HFF-Myc (cell line): ENCODE data around the gene TRERF1.

ENCODE experiments used
- DNase-seq: peaks from one replicate; pipeline ENCODE4 v3.0.0-alpha.2; 2011; ENCODE audit warnings: low read depth; ENCODE audit errors: extremely low read depth
- H3K4me3 ChIP-seq: replicated peaks from 2 replicates; pipeline ENCODE4 v1.5.1; 2011; ENCODE audit warnings: low read depth, mild to moderate bottlenecking, control low read depth, low read length
- TF ChIP-seq, protein P1 (sequence below): IDR thresholded peaks from 2 replicates; pipeline ENCODE4 v1.5.1; 2012; ENCODE audit warnings: mild to moderate bottlenecking, low read depth, low read length, control low read depth; ENCODE audit errors: missing control alignments

The TRERF1 gene

DNA sequence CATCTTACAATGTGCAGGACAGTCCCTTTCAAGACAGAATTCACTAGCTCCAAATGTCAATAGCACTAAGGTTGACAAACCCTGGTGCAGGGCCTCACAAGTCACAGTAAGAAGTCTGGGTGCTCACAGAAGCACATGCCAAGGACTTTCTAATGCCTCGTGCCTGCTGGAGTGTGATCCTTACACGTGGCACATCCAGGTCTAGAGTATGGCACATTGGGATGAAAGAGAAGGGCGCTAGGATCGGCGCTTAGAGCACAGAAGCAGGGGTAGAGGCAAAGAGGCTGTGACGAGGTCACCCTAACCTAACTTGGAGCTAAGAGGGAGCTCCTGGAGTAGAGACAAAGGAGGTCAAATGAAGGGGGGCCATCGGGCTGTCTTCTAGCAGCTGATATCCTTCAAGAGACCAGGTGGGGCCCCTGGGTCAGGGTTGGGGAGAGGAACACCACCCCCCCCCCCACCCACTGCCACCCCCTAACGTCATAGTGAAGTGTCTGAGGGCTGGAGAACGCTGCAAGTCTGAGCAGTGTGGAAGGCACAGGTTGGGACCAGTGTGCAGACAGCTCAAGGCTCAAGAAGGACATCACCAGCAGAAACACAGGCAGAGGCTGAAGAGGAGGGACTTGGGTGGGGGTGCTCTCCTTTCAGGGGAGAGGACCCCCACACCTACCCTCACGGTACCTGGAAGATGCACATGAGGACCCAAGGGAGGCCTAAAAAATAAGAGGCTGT, 136.3 kb downstream of the TRERF1 start:
- DNase-seq = no peak
- TF ChIP-seq, protein P1, sequence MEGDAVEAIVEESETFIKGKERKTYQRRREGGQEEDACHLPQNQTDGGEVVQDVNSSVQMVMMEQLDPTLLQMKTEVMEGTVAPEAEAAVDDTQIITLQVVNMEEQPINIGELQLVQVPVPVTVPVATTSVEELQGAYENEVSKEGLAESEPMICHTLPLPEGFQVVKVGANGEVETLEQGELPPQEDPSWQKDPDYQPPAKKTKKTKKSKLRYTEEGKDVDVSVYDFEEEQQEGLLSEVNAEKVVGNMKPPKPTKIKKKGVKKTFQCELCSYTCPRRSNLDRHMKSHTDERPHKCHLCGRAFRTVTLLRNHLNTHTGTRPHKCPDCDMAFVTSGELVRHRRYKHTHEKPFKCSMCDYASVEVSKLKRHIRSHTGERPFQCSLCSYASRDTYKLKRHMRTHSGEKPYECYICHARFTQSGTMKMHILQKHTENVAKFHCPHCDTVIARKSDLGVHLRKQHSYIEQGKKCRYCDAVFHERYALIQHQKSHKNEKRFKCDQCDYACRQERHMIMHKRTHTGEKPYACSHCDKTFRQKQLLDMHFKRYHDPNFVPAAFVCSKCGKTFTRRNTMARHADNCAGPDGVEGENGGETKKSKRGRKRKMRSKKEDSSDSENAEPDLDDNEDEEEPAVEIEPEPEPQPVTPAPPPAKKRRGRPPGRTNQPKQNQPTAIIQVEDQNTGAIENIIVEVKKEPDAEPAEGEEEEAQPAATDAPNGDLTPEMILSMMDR = no peak
- no peak overlapping the region for H3K4me3 ChIP-seq

DNA sequence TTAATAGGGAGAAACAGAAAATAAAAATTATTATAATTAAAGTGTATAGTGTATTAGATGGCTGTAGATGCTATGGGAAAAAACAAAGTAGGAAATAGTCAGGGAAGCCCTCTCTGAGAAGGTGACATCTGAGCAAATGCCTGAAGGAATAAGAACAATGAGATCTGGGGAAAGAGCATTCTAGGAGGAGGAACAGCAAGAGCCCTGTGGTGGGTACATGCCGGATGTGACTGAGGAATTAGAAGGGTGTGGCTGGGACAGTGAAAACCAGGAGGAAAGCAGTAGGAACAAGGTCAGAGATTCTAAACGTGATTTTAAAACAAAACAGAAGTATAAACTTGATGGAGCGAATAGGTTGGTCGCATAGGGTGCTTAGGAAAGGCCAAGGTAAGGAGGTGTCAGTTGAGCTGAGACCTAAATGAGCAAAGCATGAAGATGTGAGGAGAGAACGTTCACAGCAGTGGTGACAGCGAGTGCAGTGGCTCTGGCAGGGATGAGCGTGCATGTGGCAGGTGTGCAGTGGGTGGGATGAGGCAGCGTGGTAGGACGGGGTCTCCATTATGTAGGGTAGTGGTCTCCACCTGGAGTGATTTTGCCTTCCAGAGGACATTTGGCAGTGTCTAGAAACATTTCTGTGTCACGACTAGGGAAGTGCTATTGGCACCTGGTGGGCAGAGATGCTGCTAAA, 137.0 kb downstream of the TRERF1 start:
- TF ChIP-seq, protein P1 = no peak
- DNase-seq = no peak
- H3K4me3 ChIP-seq = no peak overlapping the region

DNA sequence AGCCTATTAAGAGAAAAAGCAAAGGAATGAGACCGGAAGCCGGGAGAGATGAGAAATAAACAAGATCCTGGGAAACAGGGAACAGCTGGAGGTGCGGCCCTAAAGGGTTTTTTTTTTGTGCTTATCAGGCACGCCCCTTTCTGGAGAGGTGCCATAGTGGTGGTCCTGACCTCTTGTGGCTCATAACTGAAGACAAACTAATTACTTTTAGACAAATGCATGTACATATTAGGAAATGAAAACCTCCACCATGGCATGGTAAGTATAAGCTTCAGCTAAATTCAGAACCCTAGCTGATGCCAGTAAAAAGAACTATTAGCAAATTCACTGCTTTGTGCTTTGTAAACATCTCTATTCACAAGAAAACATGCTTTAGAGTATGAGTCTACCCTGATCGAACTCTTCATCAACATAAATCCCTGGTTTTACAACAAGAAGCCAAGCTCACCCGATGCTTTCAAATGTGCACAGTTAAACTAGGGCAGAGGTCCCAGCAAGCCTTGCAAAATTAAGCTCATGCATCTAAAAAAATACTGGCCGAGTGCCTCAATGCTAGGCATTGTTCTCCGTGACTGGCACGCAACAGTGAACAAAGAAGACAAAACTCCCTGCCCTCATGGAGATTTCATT, 137.7 kb downstream of the TRERF1 start:
- DNase-seq = no peak
- TF ChIP-seq, protein P1 = no peak
- H3K4me3 ChIP-seq = no peak overlapping the region

DNA sequence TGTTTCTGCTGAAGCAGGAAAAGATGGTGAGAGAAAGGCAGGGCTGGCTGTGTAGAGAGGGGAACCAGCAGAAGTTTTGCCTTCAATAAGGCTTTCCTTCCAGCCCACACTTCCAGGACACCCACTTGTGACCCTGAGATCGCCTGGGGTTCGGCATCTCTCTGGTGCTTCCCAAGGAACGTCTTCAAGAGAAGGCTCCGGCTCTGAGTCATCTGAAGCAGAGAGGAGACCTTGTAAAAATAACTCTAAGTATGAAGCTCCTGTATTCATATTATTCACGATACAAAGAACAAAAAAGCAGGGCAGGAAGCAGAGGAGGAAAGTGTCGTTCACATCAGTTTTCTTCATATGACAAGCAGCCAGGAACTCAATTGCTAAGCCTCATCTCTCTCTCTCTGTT, 138.7 kb downstream of the TRERF1 start:
- TF ChIP-seq, protein P1 = no peak
- no peak overlapping the region for H3K4me3 ChIP-seq
- DNase-seq = no peak

DNA sequence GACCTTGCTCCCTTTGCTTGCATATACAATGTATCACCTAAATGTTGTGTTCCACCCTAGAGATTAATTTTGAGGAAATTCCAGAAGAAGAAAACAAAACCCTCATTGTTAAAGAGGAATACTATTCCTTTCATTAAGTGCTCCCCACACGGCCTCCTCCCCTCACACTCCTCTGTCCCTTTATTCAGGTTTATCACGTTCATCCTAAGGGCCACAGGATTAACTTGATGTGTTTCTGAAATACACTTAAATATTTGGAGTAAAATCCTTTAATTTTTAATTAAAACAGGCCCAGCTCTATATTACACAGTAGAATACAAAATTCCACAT, 144.6 kb downstream of the TRERF1 start:
- TF ChIP-seq, protein P1 = no peak
- H3K4me3 ChIP-seq = no peak overlapping the region
- no peak for DNase-seq

DNA sequence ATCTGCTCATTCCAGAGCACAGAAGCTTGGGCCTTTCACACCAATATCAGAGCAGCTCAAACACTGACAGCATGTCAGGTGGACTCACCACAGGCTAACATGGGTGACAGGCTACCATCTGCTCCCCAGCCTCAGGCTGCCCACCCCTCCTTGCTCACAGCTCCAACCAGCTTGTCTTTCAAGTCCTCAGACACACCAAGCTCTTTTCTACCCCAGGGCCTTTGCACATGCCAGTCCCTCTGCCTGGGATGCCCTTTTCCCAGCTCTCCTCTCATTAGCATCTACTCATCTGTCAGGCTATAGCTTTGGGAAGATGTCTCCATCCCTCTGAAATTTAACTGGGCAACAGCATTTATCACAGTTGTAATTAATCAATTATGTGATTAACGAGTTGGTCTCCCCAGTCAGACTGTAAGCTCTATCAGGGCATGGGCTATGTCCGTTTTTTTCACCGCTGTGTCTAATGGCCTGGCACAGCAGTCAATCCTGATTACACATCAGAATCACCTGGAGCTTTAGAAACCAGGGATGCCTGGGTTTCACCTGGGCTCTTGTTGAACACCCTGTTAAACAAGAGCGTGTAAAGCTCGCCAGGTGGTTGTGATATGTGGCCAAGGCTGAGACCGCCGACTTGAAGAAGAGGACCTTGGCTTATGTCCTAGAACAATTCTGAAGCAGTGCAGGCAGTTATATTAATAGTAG, 145.1 kb downstream of the TRERF1 start:
- DNase-seq = no peak
- no peak overlapping the region for H3K4me3 ChIP-seq
- TF ChIP-seq, protein P1 = no peak
